Breast epithelium (tissue), 4 donors: ENCODE data around the gene SLC22A17. TPM values are rescaled to one million over a fixed set of nuclear protein-coding genes. Genes with fewer than 3 reads are reported as not detected.

Experiments used
- DNase-seq, 2 donors: peaks; one replicate each; pipeline ENCODE4 v3.0.0-alpha.2; 2019; ENCODE audit warnings: low spot score in 2 of 2
- H3K27ac ChIP-seq, 2 donors: fragments of 200-600 bp; sonication (generic) in 1 of 2; one replicate each; pipeline ENCODE4 v1.5.1; 2016 to 2019; ENCODE audit warnings: mild to moderate bottlenecking in 1 of 2
- H3K27me3 ChIP-seq, 2 donors: fragments of 200-600 bp; sonication (generic) in 1 of 2; one replicate each; pipeline versions ENCODE4 v1.5.1 to v1.6.0; 2017 to 2019; ENCODE audit warnings: control low read depth in 1 of 2, mild to moderate bottlenecking in 1 of 2
- H3K36me3 ChIP-seq: fragments of 200-600 bp; one replicate; pipeline ENCODE4 v1.5.1; 2019
- H3K4me1 ChIP-seq, 2 donors: fragments of 200-600 bp; sonication (generic); one replicate each; pipeline ENCODE4 v1.5.1; 2016 to 2019; ENCODE audit warnings: control low read depth in 1 of 2
- H3K4me3 ChIP-seq, 3 donors: fragments of 200-600 bp; sonication (generic); 1 replicate in 2 of 3; 2 replicates in 1 of 3; pipeline ENCODE4 v1.5.1; 2016 to 2019; ENCODE audit warnings: mild to moderate bottlenecking in 3 of 3, moderate library complexity in 2 of 3
- H3K9me3 ChIP-seq, 2 donors: fragments of 200-600 bp; sonication (generic) in 1 of 2; one replicate each; pipeline ENCODE4 v1.5.1; 2016 to 2019; ENCODE audit warnings: control low read depth in 1 of 2
- CTCF ChIP-seq, 3 donors: fragments of 450-650 bp; IDR thresholded peaks; one replicate each; pipeline ENCODE4 v1.5.1; 2016 to 2017; ENCODE audit warnings: antibody characterized with exemption in 3 of 3, mild to moderate bottlenecking in 3 of 3, moderate library complexity in 3 of 3
- POLR2A ChIP-seq: fragments of 450-650 bp; IDR thresholded peaks from one replicate; pipeline ENCODE4 v1.6.1; 2016; ENCODE audit warnings: antibody characterized with exemption, mild to moderate bottlenecking, moderate library complexity
- POLR2AphosphoS5 ChIP-seq, 3 donors: sonication (generic); formaldehyde crosslinking; IDR thresholded peaks; one replicate each; pipeline ENCODE4 v1.6.1; 2017; ENCODE audit warnings: antibody characterized with exemption in 3 of 3
- intact Hi-C: fragments of 100-400 bp; cut with DNase I; formaldehyde crosslinking; loops from one replicate; pipeline ENCODE4 v1.15.1; 2023; ENCODE audit warnings: low total_unique reads
- total RNA-seq, 3 donors: library from RNA; depleted of rRNA; stranded (reverse); fragments of >200 nt; gene quantifications; one replicate each; pipeline ENCODE4 v1.1.0, GENCODE V29; 2016

Gene SLC22A17
- total RNA-seq, 3 donors from 2014 or later = 6.4 to 53.7 (median 52.1) TPM

- no peaks in the 10 kb centered on the region for H3K27me3 ChIP-seq
- no peaks in the 10 kb centered on the region for H3K36me3 ChIP-seq
- H3K9me3 ChIP-seq = no peaks in the 10 kb centered on the region
- TF ChIP-seq POLR2A = no peak
- TF ChIP-seq CTCF (IDR thresholded peaks at IDR 0.05) = no peak
- no peak for TF ChIP-seq POLR2AphosphoS5 (IDR thresholded peaks at IDR 0.05)
- DNase-seq = no peak
- no peaks in the 10 kb centered on the region for H3K4me1 ChIP-seq
- intact Hi-C loops = no loop called here
- no peak overlapping the region for H3K4me3 ChIP-seq
- no peak overlapping the region for H3K27ac ChIP-seq
These were observed 2.3 kb upstream of the SLC22A17 start for GRCh38 chr14:23354990-23355389.

GRCh38 chr14:23353433-23353780 is 720 bp upstream of the SLC22A17 start:
- intact Hi-C loops = no loop called here
- no peaks in the 10 kb centered on the region for H3K27me3 ChIP-seq
- no peak overlapping the region for H3K4me3 ChIP-seq
- H3K9me3 ChIP-seq = no peaks in the 10 kb centered on the region
- DNase-seq = no peak
- TF ChIP-seq CTCF (IDR thresholded peaks at IDR 0.05) = no peak
- no peak for TF ChIP-seq POLR2A
- no peak for TF ChIP-seq POLR2AphosphoS5 (IDR thresholded peaks at IDR 0.05)
- no peaks in the 10 kb centered on the region for H3K36me3 ChIP-seq
- H3K4me1 ChIP-seq = no peaks in the 10 kb centered on the region
- H3K27ac ChIP-seq = peak overlapping the region in 1 of 2 donors; percentile 75

- Histone ChIP-seq H3K27ac (peak overlapping the region; percentile 48 to 75), H3K36me3 (no peaks in the 10 kb centered on the region), H3K4me3 (peak overlapping the region; percentile 50 to 89 (median 78)), H3K9me3 (no peaks in the 10 kb centered on the region), H3K27me3 (no peaks in the 10 kb centered on the region), H3K4me1 (no peaks in the 10 kb centered on the region)
- no peak for DNase-seq
- no peak for TF ChIP-seq POLR2AphosphoS5 (IDR thresholded peaks at IDR 0.05)
- intact Hi-C loops = no loop called here
These were observed 794 bp downstream of the SLC22A17 start for GRCh38 chr14:23351681-23352505.

GRCh38 chr14:23349156-23349845 is 3.4 kb downstream of the SLC22A17 start:
- no peak for DNase-seq
- H3K9me3 ChIP-seq = no peaks in the 10 kb centered on the region
- no peak overlapping the region for H3K27ac ChIP-seq
- H3K36me3 ChIP-seq = no peaks in the 10 kb centered on the region
- no peaks in the 10 kb centered on the region for H3K27me3 ChIP-seq
- no peaks in the 10 kb centered on the region for H3K4me1 ChIP-seq
- H3K4me3 ChIP-seq = no peak overlapping the region
- no peak for TF ChIP-seq POLR2A
- TF ChIP-seq POLR2AphosphoS5 (IDR thresholded peaks at IDR 0.05) = no peak
- no peak for TF ChIP-seq CTCF (IDR thresholded peaks at IDR 0.05)
- intact Hi-C loops = no loop called here

GRCh38 chr14:23348297-23348655 is 4.4 kb downstream of the SLC22A17 start:
- intact Hi-C loops = no loop called here
- TF ChIP-seq POLR2A (no peak), POLR2AphosphoS5 (IDR thresholded peaks at IDR 0.05) (no peak), CTCF (IDR thresholded peaks at IDR 0.05) (no peak)
- DNase-seq = no peak
- Histone ChIP-seq H3K27ac (no peak overlapping the region), H3K36me3 (no peaks in the 10 kb centered on the region), H3K27me3 (no peaks in the 10 kb centered on the region), H3K9me3 (no peaks in the 10 kb centered on the region), H3K4me3 (no peak overlapping the region), H3K4me1 (no peaks in the 10 kb centered on the region)
